ENCODE data around the gene CTNND2.

CTNND2 gene

DNA sequence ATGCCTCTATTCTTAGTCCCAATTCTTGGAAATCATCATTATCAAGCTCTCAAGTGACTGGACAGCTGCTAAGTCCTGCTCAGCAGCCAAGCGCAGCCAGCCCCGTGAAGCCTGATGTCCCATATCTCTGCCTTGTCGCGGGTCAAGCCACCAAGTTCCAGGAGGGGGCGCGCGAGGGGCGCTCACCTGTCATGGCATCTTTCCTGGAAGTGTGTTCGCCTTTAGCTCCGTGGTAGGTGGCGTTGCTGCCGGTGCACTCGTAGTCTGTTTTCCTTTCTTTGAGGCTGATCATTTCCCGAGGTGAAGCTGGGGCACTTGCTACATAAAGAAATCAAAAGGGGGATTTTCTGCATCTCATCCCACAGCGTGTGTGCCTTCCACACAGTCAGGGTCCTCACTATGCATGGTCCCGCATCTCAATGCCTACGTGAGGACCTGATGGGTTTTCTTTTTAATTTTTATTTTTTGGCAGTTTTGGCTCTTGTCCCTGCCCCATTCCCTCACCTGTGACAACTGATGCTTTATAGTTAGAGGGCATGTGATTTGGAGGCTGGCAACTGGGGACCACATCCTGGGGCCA lies 916.2 kb downstream of the CTNND2 start:
- DNase-seq (ENCODE audit: low read depth, low spot score) = no peak

DNA sequence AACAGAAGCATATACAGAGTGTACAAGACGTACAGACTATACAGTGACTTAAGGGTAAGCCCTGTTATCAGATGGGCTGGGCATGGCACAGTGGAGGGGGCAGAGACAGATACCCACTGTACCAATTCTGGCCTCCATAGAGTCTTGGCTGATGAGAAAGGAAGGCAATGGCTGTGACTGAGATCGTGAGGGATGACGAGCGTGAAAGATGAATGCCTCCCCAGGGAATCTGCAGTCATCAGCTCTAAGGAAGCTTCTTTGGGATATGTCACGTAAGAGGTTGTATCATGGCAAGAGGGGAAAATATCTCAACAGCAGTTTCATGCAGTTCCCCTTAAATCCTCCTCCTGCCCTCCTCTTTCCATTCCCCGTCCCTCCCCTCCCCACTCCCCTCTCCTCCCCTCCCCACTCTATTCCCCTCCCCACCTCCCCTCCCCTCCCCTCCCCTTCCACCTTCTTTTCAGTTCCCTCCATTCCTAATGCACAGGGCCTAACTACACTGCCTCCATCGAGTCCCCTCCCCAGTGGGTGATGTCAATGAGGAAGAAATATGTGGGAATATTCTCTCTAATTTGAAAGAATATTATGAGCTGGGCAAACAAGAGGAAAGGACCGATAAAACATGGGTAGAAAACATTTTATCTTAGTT lies 916.8 kb downstream of the CTNND2 start:
- no peak for DNase-seq (ENCODE audit: low read depth, low spot score)

DNA sequence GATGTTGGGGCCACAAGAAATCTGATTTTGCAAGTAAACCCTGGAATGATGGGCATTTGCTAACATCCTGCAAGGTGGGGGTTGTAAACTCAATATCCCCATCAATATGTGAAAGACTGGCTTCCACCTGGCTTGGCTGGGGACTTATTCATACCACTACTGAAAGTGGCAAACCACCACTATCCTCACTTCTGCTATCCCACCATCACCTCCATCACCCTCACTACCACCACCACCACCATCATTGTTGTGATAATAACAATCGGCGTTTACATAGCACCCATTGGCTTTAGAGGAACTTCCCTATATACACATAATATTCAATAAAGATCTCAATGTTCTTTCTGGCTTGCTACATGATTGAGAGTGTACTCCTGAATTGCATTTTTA lies 918.5 kb downstream of the CTNND2 start:
- DNase-seq (ENCODE audit: low read depth, low spot score) = no peak

DNA sequence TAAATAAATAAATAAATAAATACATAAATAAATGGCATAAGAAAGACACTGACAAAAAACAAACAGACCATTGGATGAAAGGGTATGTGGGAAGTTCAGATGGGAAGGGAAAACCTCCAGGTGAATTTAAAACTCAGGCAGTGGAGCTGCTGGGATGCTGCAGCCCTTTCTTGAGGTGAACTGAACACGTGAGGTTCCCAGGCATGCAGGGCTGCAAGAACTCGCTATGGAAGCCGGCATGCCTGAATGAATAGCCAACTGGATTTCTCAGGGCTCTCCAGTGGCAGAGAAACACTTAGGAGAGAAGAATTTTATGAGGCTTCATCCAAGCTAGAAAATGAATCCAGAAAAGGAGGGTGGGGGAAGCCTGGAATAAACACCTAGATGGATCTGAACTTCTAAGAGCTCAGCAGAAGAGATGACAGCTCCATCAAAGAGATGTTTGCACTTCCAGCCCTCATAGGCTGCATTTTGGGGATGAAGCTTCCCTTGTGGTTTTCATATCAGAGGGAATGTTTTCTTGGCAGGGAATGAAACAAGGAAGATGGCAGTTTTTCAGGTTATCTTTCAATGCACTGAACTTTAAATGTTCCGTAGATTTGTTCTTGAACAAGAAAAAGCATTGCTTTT lies 919.0 kb downstream of the CTNND2 start:
- no peak for DNase-seq (ENCODE audit: low read depth, low spot score)

DNA sequence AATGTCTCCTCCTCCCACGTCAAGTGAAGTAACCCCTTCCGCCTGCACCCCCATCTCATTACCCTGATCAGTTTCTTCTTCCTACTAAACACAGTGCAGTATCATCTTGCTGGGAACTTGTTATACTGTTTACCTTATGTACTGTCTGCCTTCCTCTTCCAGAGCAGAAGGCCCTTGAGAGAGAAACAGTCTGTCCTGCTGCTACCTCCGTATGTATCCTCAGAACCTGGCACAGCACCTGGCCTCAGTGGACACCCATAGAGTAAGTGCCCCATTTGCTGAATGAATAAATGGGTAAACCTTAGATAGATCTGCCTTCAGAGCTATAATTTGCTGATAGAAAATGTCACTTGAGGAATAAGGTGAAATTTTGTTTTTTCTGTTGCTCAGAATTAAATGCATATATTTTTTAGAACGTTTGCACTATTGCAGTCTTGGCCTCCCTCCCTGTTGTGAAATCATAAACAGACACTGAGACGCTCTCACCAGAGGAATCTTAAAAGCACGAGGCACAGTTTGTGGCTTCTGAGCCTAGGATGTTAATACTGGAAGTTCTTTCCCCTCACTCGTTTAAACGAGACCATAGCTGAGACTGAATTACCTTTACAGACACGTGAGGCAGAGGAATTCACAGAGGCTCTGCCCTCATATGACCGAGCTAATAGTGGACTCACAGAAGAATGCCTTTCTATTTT lies 920.1 kb downstream of the CTNND2 start:
- no peak for DNase-seq (ENCODE audit: low read depth, low spot score)

DNA sequence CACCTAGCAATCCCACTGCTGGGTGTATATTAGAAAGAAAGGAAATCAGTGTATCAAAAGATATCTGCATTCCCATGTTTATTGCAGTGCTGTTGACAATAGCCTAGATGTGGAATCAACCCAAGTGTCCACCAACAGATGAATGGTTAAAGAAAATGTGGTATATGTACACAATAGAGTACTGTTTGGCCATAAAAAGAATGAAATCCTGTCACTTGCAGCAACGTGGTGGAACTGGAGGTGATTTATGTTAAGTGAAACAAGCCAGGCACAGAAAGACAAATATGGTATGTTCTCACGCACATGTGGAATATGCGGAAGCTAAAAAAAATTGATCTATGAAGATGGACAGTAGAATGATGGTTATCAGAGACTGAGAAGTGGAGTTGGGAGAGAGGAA lies 921.6 kb downstream of the CTNND2 start:
- no peak for DNase-seq (ENCODE audit: low read depth, low spot score)

DNA sequence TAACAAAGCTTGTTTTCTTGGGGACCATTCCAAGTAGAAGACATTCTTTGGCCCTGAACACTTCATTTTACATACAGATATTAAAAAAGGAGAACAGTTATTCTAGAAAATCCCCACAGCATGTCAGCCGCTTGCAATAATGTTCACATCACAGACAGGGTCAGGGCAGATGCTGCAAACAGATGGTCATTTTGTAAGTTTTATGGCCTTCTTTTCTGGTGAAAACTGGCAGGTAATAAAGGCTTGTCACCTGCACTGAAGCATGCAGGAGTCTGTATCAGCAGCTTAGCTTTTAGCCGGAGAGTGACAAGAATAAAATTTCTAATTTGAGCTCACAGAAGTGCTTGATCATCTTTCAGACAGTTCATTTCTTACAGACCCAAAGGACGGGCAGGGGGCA lies 922.3 kb downstream of the CTNND2 start:
- DNase-seq (ENCODE audit: low read depth, low spot score) = no peak

DNA sequence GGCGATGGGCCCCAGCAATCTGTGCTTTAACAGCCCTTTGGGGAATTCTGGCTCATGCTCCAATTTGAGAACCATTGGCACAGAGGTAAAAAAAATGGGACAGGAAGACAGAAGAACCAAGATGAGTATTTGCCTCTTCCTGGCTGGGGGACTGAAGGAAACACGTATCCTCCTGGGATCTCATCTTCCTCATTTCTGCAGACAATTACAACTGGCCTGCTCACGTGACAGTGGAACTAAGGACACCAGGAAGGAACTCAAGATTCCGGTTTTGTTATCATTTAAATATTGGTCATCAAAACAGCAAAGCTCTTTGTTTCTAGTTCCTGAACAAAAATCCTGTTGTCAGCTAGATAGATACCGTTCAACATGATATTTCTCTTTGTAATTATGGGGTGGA lies 927.2 kb downstream of the CTNND2 start:
- DNase-seq (ENCODE audit: low read depth, low spot score) = no peak

DNA sequence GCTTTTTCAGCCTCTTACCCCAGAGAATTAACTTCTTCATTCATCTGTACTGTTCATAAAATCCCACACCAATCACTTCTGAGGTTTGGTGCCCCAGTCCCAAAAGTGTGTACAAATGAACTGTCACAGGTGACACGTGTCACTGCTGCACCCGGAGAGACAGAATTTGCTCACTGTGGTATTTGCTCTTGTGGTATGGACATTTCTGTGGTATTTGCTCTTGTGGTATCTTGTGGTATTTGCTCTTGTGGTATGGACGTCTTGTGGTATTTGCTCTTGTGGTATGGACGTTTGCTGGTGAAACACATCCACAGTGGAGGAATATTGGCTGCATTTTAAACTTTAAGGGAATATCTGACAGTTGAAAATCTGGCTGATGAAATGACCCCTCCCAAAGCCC lies 928.3 kb downstream of the CTNND2 start:
- no peak for DNase-seq (ENCODE audit: low read depth, low spot score)

DNA sequence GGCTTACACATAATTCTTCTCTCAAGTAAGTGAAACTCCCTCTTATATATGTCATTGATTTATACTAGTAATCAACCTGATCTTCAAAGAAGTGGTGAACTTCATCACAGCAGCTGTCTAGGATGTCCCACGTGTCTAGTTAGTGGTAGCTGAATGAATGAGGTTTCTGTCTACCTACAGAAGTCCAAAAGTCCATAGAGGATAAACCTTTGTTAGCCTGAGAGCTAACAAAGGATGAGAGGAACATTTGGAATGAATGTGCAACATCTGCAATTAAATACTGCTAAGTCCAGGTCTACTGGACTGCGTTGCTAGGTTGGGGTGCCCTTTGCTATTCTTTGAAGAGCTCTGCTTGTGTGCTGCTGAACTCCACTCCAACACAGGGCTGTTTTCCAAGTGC lies 929.4 kb downstream of the CTNND2 start:
- no peak for DNase-seq (ENCODE audit: low read depth, low spot score)

DNA sequence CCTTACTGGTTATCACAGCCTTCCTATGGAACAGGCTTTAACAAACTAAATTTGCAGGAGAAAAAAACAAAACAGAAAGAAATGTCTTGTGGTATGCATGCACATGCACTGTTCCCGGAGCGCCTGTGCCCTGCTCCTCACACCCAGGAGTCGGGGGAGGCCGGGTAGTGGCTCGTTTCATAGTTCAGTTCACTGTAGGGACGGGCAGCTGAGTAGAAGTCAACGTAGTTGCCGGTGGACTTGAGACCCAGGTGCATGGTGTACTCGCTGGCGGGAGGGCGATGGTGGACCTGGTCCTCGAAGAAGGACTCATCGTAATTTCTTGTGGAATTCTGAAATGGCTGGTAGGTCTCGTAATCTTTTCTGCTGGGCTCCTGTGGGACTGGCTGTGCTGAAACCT lies 930.9 kb downstream of the CTNND2 start:
- no peak for DNase-seq (ENCODE audit: low read depth, low spot score)

DNA sequence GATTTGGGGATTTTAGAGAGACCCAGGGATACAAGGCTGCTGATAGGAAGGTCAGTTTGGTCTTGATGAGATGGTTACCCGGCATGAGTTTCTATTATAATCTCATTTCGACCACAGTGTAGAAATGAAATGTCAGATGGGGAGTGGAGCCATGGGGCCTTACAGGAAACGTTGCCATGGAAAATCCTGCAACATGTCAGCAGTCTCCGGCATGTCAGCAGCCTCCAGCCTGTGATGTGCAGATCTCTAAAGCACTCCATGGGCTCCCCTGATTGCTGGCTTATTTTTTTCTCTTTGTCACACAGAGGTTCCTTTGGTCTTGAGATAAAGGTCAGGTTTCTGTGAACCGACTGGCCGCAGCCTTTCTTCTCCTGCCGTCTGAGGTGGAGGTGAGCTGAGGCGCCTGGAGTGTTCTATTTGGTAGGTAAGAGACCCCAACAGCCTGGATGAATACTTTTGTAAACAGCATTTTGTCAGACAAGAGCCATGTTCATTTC lies 934.5 kb downstream of the CTNND2 start:
- DNase-seq (ENCODE audit: low read depth, low spot score) = no peak

DNA sequence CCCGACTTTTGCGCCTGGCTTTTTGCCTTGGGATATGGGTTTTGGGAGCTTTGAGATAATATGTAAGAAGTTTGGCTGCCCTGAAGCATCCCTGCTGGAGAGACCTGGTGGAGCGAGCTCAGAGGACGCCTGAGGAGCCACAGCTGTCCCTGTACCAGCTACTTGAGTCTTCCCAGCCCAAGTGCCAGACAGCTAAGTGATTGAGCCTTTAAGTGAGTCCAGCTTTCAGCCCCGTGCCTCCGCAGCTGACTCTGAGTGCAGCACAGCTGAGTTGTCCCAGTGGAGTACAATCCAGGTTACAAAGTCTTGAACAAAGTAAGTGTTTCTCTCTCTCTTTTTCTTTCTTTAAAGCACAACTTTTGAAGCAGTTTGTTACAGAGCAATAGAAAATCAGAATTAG lies 939.4 kb downstream of the CTNND2 start:
- no peak for DNase-seq (ENCODE audit: low read depth, low spot score)

DNA sequence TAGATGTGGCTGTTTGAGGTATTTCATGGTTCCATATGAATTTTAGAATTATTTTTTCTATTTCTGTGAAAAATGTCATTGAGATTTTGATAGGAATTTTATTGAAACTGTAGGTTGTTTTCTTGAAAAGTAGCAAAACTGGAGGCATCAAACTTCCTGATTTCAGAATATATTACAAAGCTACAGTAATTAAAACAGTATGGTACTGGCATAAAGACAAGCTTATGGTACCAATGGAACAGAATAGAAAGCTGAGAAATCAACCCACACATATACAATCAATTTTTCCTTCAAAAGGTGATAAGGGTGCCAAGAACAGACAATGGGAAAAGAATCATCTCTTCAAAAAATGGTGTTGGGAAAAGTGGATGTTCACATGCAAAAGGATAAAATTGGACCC lies 945.5 kb downstream of the CTNND2 start:
- no peak for DNase-seq (ENCODE audit: low read depth, low spot score)

DNA sequence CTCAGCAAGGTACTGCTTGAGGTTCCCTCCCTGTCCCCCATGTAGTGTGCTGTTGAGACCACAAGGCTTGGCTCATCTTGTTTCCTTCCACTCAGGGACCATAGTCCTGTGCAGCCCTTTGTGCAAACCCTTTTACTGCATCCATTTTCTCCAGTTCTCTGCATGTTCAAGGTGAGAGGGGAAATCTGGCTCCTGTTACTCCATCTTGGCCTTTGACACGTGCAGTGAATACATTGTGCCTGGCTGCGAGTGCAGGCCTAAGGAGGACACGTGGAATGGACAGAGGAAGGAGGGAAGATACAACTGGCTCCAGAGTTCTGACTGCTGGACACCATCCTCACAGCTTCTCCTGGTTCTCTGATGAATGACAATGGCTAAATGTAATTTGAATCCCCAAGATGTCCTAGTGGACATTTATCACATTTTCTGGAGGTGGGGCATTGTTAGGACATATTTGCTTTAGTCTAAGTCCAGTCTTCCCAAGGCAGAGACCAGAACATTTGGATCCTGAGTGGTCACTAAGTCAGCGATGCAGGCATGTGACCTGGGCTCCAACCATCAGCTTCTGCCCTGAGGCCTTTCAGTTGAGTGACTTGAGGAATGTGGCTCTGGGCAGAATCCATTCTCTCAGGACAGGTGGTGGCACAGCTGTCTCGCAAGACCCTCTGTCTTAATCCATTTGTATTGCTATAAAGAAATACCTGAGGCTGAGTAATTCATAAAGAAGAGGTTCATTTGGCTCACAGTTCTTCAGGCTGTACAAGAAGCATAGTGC lies 954.2 kb downstream of the CTNND2 start:
- DNase-seq (ENCODE audit: low read depth, low spot score) = no peak

DNA sequence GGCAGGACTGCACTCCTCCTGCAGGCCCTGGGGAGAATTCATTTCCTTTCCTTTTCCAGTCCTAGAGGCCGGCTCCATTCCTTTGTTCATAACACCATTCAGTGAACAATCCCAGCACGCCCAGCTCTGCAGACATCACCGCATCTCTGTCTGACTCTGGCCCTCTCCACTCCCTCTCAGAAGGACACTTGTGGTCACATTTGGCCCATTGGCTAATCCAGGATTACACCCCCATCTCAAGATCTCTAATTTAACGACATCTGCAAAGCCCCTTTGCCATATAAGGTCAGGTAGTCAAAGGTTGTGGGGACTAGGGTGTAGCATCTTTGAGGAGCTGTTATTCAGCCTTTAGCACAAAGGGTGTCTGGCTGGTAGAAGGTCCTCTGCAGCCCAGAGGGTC lies 958.2 kb downstream of the CTNND2 start:
- DNase-seq (ENCODE audit: low read depth, low spot score) = no peak

DNA sequence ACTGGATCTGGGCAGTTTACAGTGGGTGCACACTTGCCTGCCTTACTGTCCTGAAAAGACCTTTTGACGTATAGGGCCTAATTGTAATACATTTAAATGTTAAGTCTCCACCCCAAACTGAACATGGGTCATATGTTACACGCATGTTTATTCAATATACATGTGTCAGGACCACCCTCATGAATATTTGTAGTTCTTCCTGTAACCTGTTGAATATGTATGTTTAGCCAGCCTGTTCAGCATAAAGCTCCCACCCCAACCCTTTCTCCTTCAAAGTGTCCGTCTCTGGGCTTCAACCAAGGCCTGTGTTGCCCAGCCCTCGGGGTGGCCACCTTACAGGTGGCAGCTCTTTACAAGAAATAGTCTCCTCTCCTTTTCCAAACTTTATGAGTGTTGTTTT lies 962.3 kb downstream of the CTNND2 start:
- no peak for DNase-seq (ENCODE audit: low read depth, low spot score)

DNA sequence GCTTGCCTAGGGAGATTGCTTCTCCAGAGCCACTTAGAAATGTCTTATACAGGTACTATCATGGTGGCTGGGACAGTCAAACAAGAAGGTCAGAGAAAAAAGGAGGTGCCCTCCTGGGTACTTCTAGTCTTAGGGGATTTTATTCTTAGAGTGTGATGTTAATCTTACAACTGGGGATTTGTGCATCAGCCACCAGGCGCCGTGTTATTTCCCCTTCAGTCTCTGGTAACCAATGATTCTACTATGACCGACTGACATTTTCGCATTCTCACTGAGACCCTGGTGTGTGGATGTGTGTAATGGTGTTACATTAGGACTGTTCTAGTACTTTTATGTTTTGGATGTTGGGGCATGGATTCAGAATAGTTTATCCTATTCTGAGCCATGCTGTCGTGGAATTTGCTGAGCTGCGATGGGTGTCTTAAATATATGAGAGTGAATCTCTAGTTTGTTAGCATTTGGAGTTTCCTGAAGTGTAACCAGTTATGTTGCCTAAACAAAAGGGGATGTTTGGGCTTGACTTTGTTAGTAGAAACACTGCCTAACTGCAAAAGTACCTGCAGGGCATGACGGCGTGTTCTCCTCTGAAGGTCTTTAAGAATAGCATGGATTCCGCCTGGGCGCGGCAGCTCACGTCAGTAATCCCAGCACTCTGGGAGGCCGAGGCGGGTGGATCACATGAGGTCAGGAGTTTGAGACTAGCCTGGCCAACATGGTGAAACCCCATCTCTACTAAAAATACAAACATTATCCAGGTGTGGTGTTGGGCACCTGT lies 968.0 kb downstream of the CTNND2 start:
- no peak for DNase-seq (ENCODE audit: low read depth, low spot score)

DNA sequence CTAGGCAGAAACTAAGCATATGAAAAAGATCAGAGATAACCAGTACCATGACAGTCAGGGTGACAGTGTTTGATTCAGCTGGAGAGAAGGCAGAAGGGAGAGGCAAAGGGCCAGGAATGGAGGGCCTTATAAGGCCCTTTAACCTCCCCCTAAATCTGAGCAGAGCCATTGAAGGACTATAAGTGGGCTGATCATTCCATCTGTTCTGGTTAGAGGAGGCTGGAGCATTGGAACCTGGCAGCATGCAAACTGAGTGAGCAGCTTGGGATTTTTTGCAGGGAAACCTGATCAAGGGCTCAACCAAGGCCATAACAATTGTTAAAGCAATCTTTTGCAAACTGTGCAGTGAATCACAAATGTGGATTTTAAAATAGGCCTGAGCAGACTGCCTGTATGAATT lies 968.7 kb downstream of the CTNND2 start:
- no peak for DNase-seq (ENCODE audit: low read depth, low spot score)

DNA sequence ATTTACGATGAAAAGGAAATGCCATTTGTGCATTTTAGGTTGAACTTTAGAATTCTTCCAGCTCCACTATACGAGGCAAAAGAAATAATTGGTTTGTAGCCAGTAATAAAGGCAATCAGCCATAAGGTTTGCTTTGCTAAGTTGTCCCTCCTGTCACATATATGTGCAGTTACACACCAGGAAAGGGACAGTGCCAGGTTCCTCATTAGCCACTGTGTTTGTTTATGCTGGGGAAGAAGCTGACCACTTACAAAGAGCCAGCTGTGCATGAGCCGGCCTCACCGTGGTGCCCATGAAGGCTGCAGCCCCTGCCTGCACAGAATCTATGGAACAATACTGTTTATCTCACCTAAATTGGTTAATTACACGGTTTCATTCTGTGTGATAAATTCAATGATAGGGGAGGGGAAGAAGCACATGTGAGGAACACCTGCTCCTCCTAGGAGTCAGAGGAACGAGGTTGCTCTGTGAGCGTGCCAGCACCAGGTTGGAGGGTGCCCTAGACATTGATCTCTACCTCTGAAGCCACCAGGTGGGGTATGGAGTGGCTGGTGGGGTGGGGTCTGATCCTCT lies 969.4 kb downstream of the CTNND2 start:
- no peak for DNase-seq (ENCODE audit: low read depth, low spot score)

DNA sequence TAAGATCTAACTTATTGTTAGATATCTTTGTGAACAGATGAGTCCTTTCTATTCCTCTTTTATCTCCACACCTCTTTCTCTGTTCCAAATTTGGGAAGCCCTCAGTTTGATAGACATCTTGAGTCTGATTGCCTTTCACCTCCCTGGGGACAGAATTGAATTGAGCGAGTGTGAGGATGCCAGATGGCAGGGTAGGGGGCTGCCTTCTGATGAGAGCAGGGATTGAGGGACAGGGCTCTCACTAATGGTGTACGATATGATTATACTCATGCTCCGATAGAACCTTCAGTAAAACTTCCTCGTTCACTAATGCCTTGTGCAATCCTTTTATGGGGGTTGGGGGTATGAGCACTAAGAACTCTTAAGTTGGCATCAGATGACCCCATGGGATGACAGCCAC lies 971.1 kb downstream of the CTNND2 start:
- DNase-seq (ENCODE audit: low read depth, low spot score) = no peak

Data from smooth muscle cell of the brain vasculature (primary cell).